ENCODE data around the gene C3orf18.

The C3orf18 gene

GRCh38 chr3:50581459-50581842 lies 13.9 kb upstream of the C3orf18 start:
- 96% methylated on average over 2 of the region's 2 CpGs for WGBS
- no peaks in the 10 kb centered on the region for H3K4me1 ChIP-seq (ENCODE audit: control insufficient read depth, insufficient read depth, low read depth, low read length)
- H3K9me3 ChIP-seq (ENCODE audit: control insufficient read depth, low read length): no peaks in the 10 kb centered on the region
- H3K23ac ChIP-seq (ENCODE audit: low read length in 2 of 2): no peak overlapping the region
- H3K18ac ChIP-seq (ENCODE audit: low read depth in 1 of 2, low read length in 2 of 2): no peak overlapping the region
- H2BK15ac ChIP-seq (ENCODE audit: low read depth, poor library complexity, severe bottlenecking): no peak overlapping the region
- H3K36me3 ChIP-seq (ENCODE audit: control insufficient read depth in 1 of 2, insufficient read depth in 2 of 2, low read depth in 1 of 2, low read length in 2 of 2): peaks cover 47 to 58% of the 10 kb centered on the region in 2 experiments
- no peak overlapping the region for H4K8ac ChIP-seq (ENCODE audit: low read length)
- no peak overlapping the region for H3K4ac ChIP-seq (ENCODE audit: low read depth in 1 of 2, low read length in 2 of 2)
- H2BK12ac ChIP-seq (ENCODE audit: low read length in 2 of 2): no peak overlapping the region
- H2BK120ac ChIP-seq (ENCODE audit: low read depth, low read length): no peak overlapping the region
- H2AFZ ChIP-seq (ENCODE audit: low read depth, low read length): no peak overlapping the region
- no peaks in the 10 kb centered on the region for H3K79me1 ChIP-seq (replicated peaks; ENCODE audit: low read length, poor library complexity, severe bottlenecking)
- H2BK5ac ChIP-seq (ENCODE audit: low read depth, low read length, poor library complexity, severe bottlenecking): no peak overlapping the region
- H3K4me3 ChIP-seq (ENCODE audit: insufficient read depth in 1 of 2, low read depth in 1 of 2, low read length in 2 of 2): no peak overlapping the region
- no peak overlapping the region for H2AK5ac ChIP-seq (ENCODE audit: low read length, severe bottlenecking)
- no peak overlapping the region for H4K91ac ChIP-seq (ENCODE audit: low read length)
- H3K27me3 ChIP-seq (ENCODE audit: control insufficient read depth in 1 of 2, insufficient read depth in 1 of 2, low read length in 2 of 2): no peaks in the 10 kb centered on the region
- no peak overlapping the region for H3K4me2 ChIP-seq (ENCODE audit: low read length, poor library complexity, severe bottlenecking)
- H3K27ac ChIP-seq (ENCODE audit: low read length, poor library complexity, severe bottlenecking): no peak overlapping the region
- no peak overlapping the region for H3K9ac ChIP-seq (ENCODE audit: low read length)
- no peak for DNase-seq
- H3K14ac ChIP-seq (ENCODE audit: low read length in 2 of 2): no peak overlapping the region

GRCh38 chr3:50580683-50581458 lies 13.3 kb upstream of the C3orf18 start:
- no peak overlapping the region for H3K4ac ChIP-seq (ENCODE audit: low read depth in 1 of 2, low read length in 2 of 2)
- no peak overlapping the region for H4K91ac ChIP-seq (ENCODE audit: low read length)
- no peaks in the 10 kb centered on the region for H3K27me3 ChIP-seq (ENCODE audit: control insufficient read depth in 1 of 2, insufficient read depth in 1 of 2, low read length in 2 of 2)
- no peaks in the 10 kb centered on the region for H3K4me1 ChIP-seq (ENCODE audit: control insufficient read depth, insufficient read depth, low read depth, low read length)
- no peaks in the 10 kb centered on the region for H3K9me3 ChIP-seq (ENCODE audit: control insufficient read depth, low read length)
- H3K14ac ChIP-seq (ENCODE audit: low read length in 2 of 2): no peak overlapping the region
- no peak overlapping the region for H4K8ac ChIP-seq (ENCODE audit: low read length)
- H3K23ac ChIP-seq (ENCODE audit: low read length in 2 of 2): no peak overlapping the region
- 95% methylated on average over 9 of the region's 9 CpGs for WGBS
- H3K4me2 ChIP-seq (ENCODE audit: low read length, poor library complexity, severe bottlenecking): no peak overlapping the region
- H2BK5ac ChIP-seq (ENCODE audit: low read depth, low read length, poor library complexity, severe bottlenecking): no peak overlapping the region
- H3K4me3 ChIP-seq (ENCODE audit: insufficient read depth in 1 of 2, low read depth in 1 of 2, low read length in 2 of 2): no peak overlapping the region
- no peak overlapping the region for H2BK15ac ChIP-seq (ENCODE audit: low read depth, poor library complexity, severe bottlenecking)
- no peak overlapping the region for H2AFZ ChIP-seq (ENCODE audit: low read depth, low read length)
- H2AK5ac ChIP-seq (ENCODE audit: low read length, severe bottlenecking): no peak overlapping the region
- no peak overlapping the region for H3K27ac ChIP-seq (ENCODE audit: low read length, poor library complexity, severe bottlenecking)
- peaks cover 47 to 58% of the 10 kb centered on the region in 2 experiments for H3K36me3 ChIP-seq (ENCODE audit: control insufficient read depth in 1 of 2, insufficient read depth in 2 of 2, low read depth in 1 of 2, low read length in 2 of 2)
- no peak overlapping the region for H2BK12ac ChIP-seq (ENCODE audit: low read length in 2 of 2)
- H3K9ac ChIP-seq (ENCODE audit: low read length): no peak overlapping the region
- no peak for DNase-seq
- H3K18ac ChIP-seq (ENCODE audit: low read depth in 1 of 2, low read length in 2 of 2): no peak overlapping the region
- no peak overlapping the region for H2BK120ac ChIP-seq (ENCODE audit: low read depth, low read length)
- H3K79me1 ChIP-seq (replicated peaks; ENCODE audit: low read length, poor library complexity, severe bottlenecking): no peaks in the 10 kb centered on the region

- Histone ChIP-seq H4K8ac (ENCODE audit: low read length) (no peak overlapping the region), H3K27me3 (ENCODE audit: control insufficient read depth in 1 of 2, insufficient read depth in 1 of 2, low read length in 2 of 2) (no peaks in the 10 kb centered on the region), H3K18ac (ENCODE audit: low read depth in 1 of 2, low read length in 2 of 2) (no peak overlapping the region), H3K4me3 (ENCODE audit: insufficient read depth in 1 of 2, low read depth in 1 of 2, low read length in 2 of 2) (no peak overlapping the region), H3K9ac (ENCODE audit: low read length) (no peak overlapping the region), H4K91ac (ENCODE audit: low read length) (no peak overlapping the region), H2AFZ (ENCODE audit: low read depth, low read length) (no peak overlapping the region), H3K9me3 (ENCODE audit: control insufficient read depth, low read length) (no peaks in the 10 kb centered on the region), H3K4me2 (ENCODE audit: low read length, poor library complexity, severe bottlenecking) (no peak overlapping the region), H3K14ac (ENCODE audit: low read length in 2 of 2) (no peak overlapping the region), H2BK5ac (ENCODE audit: low read depth, low read length, poor library complexity, severe bottlenecking) (no peak overlapping the region), H2BK12ac (ENCODE audit: low read length in 2 of 2) (no peak overlapping the region), H2BK120ac (ENCODE audit: low read depth, low read length) (no peak overlapping the region), H3K4ac (ENCODE audit: low read depth in 1 of 2, low read length in 2 of 2) (no peak overlapping the region), H3K79me1 (replicated peaks; ENCODE audit: low read length, poor library complexity, severe bottlenecking) (peaks cover 7% of the 10 kb centered on the region), H2AK5ac (ENCODE audit: low read length, severe bottlenecking) (no peak overlapping the region), H3K27ac (ENCODE audit: low read length, poor library complexity, severe bottlenecking) (no peak overlapping the region), H2BK15ac (ENCODE audit: low read depth, poor library complexity, severe bottlenecking) (no peak overlapping the region), H3K4me1 (ENCODE audit: control insufficient read depth, insufficient read depth, low read depth, low read length) (peaks cover 2% of the 10 kb centered on the region), H3K36me3 (ENCODE audit: control insufficient read depth in 1 of 2, insufficient read depth in 2 of 2, low read depth in 1 of 2, low read length in 2 of 2) (peaks cover 65 to 70% of the 10 kb centered on the region in 2 experiments), H3K23ac (ENCODE audit: low read length in 2 of 2) (no peak overlapping the region)
- WGBS: 100% methylated on average over 2 of the region's 2 CpGs
- no peak for DNase-seq
Measured at GRCh38 chr3:50577348-50577747, 9.8 kb upstream of the C3orf18 start.

GRCh38 chr3:50575372-50575771 lies 7.8 kb upstream of the C3orf18 start:
- Histone ChIP-seq H2AK5ac (ENCODE audit: low read length, severe bottlenecking) (no peak overlapping the region), H3K4me1 (ENCODE audit: control insufficient read depth, insufficient read depth, low read depth, low read length) (peaks cover 4% of the 10 kb centered on the region), H2BK120ac (ENCODE audit: low read depth, low read length) (no peak overlapping the region), H3K27me3 (ENCODE audit: control insufficient read depth in 1 of 2, insufficient read depth in 1 of 2, low read length in 2 of 2) (no peaks in the 10 kb centered on the region), H4K8ac (ENCODE audit: low read length) (no peak overlapping the region), H3K79me1 (replicated peaks; ENCODE audit: low read length, poor library complexity, severe bottlenecking) (peaks cover 7% of the 10 kb centered on the region), H3K4me2 (ENCODE audit: low read length, poor library complexity, severe bottlenecking) (no peak overlapping the region), H3K14ac (ENCODE audit: low read length in 2 of 2) (no peak overlapping the region), H3K27ac (ENCODE audit: low read length, poor library complexity, severe bottlenecking) (no peak overlapping the region), H2BK12ac (ENCODE audit: low read length in 2 of 2) (no peak overlapping the region), H2BK15ac (ENCODE audit: low read depth, poor library complexity, severe bottlenecking) (no peak overlapping the region), H2BK5ac (ENCODE audit: low read depth, low read length, poor library complexity, severe bottlenecking) (no peak overlapping the region), H3K4ac (ENCODE audit: low read depth in 1 of 2, low read length in 2 of 2) (no peak overlapping the region), H4K91ac (ENCODE audit: low read length) (no peak overlapping the region), H2AFZ (ENCODE audit: low read depth, low read length) (no peak overlapping the region), H3K9ac (ENCODE audit: low read length) (no peak overlapping the region), H3K23ac (ENCODE audit: low read length in 2 of 2) (no peak overlapping the region), H3K4me3 (ENCODE audit: insufficient read depth in 1 of 2, low read depth in 1 of 2, low read length in 2 of 2) (no peak overlapping the region), H3K18ac (ENCODE audit: low read depth in 1 of 2, low read length in 2 of 2) (no peak overlapping the region), H3K9me3 (ENCODE audit: control insufficient read depth, low read length) (no peaks in the 10 kb centered on the region), H3K36me3 (ENCODE audit: control insufficient read depth in 1 of 2, insufficient read depth in 2 of 2, low read depth in 1 of 2, low read length in 2 of 2) (peaks cover 52 to 66% of the 10 kb centered on the region in 2 experiments)
- no peak for DNase-seq
- 89% methylated on average over 6 of the region's 6 CpGs for WGBS
